Hematopoietic multipotent progenitor cell treated with erythropoietin and hydrocortisone succinate and interleukin-3 and kit ligand, for 17 days (in vitro differentiated cells): ENCODE results near the gene OTX1.
"Not testable (repeated sequence)": the region's sequence is repeated elsewhere in the genome, so short reads cannot be mapped to it uniquely, and the experiment has no call there.

Experiments
- DNase-seq: peaks from one replicate; pipeline ENCODE4 v3.0.0-alpha.2; 2015; ENCODE audit warnings: low spot score

OTX1 gene

DNA sequence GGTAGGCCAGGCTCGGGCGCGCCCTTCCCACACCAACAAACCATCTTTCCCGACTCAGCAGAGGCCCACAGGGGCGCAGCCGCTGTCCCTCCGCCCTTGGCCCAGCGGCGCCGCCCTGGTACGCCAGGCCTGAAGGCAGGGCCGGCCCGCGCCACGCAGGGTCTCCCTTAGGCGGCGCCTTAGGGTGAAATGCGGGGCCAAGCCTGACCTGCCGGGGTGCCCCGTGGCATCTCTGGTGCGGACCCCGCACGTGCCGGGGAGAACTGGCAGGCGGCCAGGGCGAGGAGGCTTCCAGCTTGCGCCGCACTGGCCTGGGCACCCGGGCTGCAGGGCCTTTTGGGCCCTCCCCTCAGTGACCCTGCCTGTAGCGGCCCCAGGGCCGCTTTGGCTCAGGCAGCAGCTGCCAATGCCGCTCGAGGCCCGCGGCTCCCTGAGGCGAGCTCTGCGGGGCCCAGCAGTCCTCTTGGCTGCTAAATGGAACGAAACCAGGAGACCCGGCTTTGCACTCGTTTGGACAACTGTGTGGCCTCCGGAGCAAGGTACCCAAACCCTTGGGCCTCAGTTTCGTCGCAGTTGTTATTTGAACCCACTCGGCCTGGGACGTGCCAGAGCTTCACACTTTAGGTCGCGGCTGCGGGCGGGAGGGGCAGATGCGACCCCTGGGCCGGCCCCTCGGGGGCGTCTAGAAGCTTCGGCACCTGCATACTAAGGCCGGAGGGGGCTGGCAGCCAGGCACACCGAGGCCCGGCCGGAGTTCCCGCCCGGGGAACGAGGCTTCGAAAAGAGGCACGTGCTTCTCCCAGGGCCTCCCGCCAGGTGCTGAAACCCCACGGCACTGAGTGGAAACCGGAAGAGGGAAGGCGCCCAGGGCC lies 8.5 kb downstream of the OTX1 start:
- DNase-seq: no peak

DNA sequence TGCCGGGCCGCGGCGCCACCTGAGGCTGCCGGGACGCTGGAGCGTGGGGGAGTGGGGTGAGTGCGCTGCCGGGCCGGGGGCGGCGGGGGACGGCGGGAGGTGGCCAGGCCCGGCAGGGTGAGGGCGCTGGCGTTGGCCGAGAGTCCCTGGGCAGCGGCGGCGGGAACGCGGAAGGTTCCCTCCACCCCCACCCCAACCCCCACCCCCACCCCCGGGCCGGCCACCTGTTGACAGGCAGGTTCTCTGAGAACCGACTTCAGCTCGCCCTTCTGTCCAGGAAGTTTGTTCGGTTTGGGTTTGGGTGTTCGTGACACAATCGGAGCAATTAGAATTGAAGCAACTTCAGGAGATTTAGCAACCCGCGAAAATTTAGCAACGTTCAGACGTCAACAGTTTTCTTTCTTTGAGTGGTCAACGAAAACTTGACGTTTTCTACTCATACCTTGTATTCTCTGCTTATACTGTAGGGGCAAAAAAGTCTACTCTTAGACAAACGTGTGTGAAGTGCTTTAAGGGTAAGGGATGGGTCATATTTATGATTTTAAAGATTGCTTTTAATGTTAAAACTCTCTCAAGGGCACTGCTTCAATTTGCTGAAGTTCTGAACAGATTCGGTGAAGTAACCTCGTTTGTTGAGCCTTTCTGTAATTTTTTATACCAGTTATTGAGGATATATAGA lies 9.3 kb downstream of the OTX1 start:
- no peak for DNase-seq

DNA sequence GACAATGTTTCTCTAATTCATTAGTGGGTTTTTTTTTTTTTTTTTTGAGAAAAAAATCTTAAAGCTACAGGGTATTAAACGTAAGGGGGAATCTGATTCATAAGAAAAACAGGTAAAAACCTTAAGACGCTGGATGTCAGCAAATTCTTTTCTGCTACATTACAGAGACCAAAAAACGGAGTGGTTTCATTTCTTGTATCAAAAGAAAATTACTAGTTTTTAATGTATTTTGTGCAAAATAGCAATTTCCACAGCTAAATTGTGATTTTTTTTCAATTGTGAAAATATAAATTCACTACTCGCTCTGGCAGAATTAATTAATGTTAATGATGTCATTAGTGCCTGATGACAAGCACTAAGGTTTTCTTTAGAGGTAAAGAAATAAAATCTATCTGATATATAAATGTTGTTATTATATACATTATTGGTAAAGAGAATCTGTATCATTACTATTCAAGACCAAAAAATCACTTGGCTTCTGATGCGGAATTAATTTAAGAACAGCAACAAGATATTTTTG lies 9.9 kb downstream of the OTX1 start:
- DNase-seq: no peak

GRCh38 chr2:63064197-63064596 lies 13.6 kb downstream of the OTX1 start:
- DNase-seq: peak; percentile 9

DNA sequence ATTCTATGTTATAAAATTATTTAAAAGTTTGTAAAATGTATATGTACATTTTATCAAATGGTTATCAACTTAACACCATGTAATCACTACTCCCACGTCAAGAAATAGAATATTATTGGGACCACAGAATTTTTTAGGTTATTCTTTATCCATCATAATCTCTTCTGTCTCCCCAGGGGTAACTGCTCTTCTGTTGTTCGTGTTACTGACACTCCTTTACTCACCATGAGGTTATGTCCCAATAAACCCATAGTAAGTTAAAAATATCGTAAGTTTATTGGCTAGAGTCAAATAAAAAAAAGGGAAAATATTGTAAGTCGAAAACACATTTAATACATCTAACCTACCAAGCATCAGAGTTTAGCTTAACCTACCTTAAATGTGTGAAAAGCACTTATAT lies 14.0 kb downstream of the OTX1 start:
- no peak for DNase-seq

- no peak for DNase-seq
Observed at GRCh38 chr2:63066265-63066664, 15.6 kb downstream of the OTX1 start.

DNA sequence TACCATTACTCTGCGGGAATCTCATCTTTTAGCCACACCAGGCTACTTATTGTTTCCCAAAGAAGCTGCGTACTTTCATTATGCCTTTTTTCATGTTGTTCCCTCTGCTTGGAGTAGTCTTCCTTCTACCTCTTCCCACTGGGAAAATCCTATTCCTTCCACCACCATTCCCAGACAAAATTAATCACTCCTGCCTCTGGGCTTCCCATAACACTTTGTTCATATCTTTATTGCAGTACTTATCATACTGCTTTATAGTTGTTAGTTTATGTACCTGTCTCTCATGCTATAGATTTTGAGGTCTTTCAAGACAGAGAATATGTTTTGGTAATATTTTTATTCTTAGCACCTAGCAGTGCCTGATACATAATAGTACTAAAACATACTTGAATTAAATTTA lies 16.2 kb downstream of the OTX1 start:
- no peak for DNase-seq

DNA sequence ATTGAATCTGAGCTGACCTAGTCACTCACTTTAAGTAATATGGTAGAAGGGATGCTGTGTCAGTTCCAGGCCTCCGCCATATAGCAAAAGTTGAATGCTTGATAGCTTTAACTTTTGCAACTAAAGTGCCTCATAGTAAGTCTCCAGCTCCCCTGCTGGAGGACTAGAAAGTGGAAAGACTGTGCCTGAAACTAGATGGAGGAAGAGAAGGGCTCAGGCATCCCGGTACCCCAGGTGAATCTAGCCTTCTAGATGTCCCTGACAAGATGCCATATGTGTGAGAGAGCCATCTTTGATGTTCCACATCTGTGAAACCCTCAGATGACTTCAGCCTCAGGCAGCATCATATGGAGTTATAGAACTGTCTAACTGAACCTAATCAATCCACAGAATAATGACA lies 21.0 kb downstream of the OTX1 start:
- DNase-seq: no peak

DNA sequence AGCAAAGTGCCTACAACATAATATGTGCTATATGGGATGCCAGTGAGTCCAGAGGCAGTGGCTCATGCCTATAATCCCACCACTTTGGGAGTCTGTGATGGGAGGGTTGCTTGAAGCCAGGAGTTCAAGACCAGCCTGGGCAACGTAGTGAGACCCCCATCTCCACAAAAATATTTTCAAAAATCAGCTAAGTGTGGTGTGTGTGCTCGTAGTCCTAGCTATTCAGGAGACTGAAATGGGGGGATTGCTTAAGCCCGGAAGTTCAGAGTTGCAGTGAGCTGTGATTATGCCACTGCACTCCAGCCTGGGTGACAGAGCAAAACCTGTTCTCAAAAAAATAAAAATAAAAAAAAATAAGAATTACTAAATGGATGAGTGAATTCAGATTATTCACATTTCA lies 23.4 kb downstream of the OTX1 start:
- no peak for DNase-seq

DNA sequence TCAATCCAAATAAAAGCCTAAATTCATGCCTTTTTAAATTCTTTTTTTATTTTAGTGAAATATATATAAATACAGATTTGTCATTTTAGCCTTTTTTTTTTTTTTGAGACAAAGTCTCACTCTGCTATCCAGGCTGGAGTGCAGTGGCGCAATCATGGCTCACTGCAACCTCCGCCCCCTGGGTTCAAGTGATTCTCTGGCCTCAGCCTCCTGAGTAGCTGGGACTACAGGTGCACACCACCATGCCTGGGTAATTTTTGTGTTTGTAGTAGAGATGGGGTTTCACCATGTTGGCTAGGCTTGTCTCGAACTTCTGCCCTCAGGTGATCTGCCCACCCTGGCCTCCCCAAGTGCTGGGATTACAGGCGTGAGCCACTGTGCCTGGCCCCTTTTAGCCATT lies 23.8 kb downstream of the OTX1 start:
- not testable (repeated sequence) for DNase-seq

DNA sequence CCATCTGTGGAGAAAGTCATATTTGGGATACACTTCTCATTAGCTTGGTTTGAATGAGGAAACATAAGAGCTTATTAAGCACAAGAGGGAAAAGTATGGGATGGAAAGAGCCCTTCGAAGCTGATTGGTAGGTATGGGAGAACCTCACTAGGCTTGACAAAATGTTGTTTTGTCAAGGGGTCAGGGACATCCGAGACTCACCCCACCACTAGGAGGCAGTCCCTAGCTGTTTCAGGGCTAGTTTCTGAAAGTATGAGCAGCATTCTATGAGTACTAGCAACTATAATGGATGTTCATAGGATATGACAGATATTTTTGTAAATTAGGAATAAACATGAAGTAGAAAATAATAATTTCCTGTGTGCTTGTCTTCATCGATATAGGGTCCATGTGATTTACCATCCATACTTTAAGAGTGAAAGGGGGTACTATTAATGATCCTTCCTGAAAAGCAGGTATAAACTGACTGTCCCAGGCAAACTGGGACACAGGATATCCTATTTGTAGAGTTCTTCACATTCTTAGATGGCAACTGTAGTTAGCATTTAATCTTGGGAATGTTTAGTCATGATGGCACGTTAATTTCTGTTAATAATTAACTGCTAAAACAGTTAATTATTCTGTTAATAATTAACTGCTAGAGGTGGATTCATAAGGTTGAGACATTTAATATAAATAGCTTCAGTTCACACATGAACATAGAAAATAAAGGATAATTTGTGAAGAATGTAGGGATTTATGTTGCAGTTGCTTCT lies 28.4 kb downstream of the OTX1 start:
- DNase-seq: no peak

GRCh38 chr2:63081404-63081803 lies 30.8 kb downstream of the OTX1 start:
- no peak for DNase-seq

- no peak for DNase-seq
Observed at GRCh38 chr2:63086687-63087086, 36.1 kb downstream of the OTX1 start.

GRCh38 chr2:63092401-63092800 lies 41.8 kb downstream of the OTX1 start:
- no peak for DNase-seq

DNA sequence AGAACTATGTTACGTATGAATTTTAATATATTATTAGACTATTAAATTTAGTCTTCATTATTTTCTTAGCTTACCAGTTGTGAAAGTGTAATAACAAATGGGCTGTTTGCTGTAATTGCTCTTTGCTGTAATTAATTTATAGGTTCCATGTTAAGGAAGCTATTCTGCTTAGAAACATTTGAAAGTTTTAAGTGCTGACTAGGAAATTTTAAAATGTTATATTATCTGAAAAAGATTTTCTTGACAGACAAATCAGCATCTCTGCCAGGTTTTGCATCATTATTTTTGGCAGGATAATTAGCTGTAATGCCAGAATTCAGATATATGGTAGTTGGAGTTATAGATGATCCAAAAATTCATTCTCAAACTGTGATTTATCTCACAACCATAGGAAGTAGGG lies 42.2 kb downstream of the OTX1 start:
- DNase-seq: no peak

- DNase-seq: no peak
Observed at GRCh38 chr2:63093502-63093901, 42.9 kb downstream of the OTX1 start.

- no peak for DNase-seq
Observed at GRCh38 chr2:63096491-63096890, 45.9 kb downstream of the OTX1 start.

DNA sequence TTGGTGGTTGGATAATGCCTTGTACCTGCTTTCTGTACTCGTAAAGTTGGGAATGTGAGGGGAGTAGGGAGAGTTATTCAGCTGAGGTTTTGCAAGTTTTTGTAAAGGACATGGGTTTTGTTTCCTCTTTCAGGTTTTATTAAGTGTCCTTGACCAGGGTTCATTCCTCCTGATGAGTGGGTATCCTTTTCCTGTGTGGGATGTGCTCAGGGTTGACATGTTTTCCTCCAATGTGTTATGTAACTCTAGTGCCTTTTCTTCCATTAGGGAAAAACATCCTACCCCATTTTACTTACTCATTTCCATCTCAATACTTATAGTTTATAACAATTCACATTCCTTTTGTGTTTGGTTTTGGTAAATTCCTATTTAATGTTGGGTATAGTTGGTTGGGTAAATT lies 48.4 kb downstream of the OTX1 start:
- no peak for DNase-seq

- DNase-seq: no peak
Observed at GRCh38 chr2:63101954-63102353, 51.3 kb downstream of the OTX1 start.

DNA sequence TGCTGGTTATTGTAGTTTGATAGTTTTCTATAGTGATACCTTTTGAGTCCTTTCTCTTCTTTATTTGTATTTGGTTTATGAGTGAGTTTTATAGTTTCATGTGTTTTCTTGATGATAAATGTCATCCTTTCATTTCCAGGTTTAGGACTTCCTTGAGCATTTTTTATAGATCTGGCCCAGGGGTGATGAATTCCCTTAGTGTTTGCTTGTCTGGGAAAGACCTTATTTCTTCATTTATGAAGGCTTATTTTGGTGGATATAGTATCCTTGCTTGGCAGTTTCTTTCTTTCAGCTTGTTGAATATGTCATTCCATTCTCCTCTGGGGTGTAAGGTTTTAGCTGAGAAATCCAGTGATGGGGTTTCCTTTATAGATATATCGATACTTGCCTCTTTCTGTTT lies 53.9 kb downstream of the OTX1 start:
- DNase-seq: no peak
